Prostate gland (tissue), 2 donors: ENCODE results near the gene VPS13D.

Source experiments
- CTCF ChIP-seq, 4 experiments: fragments of 200-600 bp in 2 of 4; fragments of 450-650 bp in 2 of 4; sonication (generic) in 2 of 4; IDR thresholded peaks; 1 replicate in 3 of 4; 2 replicates in 1 of 4; pipeline ENCODE4 v1.5.1; 2016 to 2019; ENCODE audit warnings: antibody characterized with exemption in 4 of 4, mild to moderate bottlenecking in 2 of 4, moderate library complexity in 2 of 4
- POLR2AphosphoS5 ChIP-seq: sonication (generic); formaldehyde crosslinking; IDR thresholded peaks from one replicate; pipeline ENCODE4 v1.6.1; 2017; ENCODE audit warnings: antibody characterized with exemption

DNA sequence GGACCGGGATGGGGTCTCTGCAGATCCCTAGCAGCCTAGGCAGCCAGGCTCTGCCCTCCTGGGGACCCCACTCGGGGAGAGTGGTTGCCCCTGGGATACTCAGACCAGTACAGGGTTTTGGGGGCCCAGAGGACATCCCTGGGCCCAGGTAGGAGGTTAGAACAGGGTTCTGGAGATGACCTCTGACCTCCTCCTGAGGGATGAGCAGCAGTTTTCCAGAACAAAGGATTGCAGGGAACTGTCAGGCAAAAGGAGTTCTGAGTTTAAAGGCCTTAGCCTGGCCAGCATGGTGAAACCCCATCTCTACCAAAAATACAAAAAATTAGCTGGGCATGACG lies 20.4 kb upstream of the VPS13D start:
- TF ChIP-seq POLR2AphosphoS5 (no peak), CTCF (IDR thresholded peaks at IDR 0.05) (no peak)
